Germinal center (tissue), 1 donor: ENCODE results near the gene SORCS1.

Source experiments
- DNase-seq: peaks from one replicate; pipeline ENCODE4 v3.0.0; 2012; ENCODE audit warnings: mixed read lengths, low spot score

The SORCS1 gene

GRCh38 chr10:106592396-106592795, 572.1 kb downstream of the SORCS1 start:
- no peak for DNase-seq

DNA sequence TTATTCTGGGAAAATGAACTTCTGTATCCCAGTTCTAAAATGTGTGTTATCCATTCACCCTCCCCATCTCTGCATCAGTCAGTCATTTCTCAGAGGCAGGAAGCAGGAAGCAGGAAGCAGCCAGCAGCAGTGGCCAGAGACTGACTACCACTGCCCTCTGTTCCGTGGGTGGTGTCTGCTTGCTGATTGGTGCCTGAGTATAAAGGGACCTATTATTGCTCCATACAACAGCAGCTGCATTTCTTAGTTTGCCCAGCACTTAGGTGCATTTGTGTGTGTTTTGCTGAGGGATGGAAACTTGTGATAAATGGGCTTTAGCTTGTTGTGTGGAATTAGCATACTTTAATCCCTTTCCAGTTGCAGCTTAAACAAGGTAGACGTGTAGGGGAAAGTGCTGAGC, 582.2 kb downstream of the SORCS1 start:
- no peak for DNase-seq

DNA sequence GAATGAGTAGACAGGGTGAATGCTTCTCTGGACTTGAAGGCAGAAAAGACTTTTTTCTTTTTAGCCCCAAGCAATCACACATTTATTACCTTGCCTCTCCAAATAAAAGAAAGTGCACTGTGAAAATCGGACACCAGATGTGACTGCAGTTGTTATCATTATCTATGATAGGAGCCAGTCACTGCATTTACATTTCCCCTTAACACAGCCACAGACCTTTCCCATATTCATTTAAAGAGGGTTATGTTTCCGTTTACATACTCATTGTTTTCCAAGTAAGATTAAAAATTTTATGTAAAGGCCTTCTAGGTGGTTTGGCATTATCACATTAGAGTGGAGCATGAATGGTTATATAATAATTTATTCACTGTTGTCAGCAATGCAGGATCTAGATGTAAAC, 586.8 kb downstream of the SORCS1 start:
- DNase-seq, result no peak

- no peak for DNase-seq
Observed at GRCh38 chr10:106577266-106577665, 587.2 kb downstream of the SORCS1 start.

DNA sequence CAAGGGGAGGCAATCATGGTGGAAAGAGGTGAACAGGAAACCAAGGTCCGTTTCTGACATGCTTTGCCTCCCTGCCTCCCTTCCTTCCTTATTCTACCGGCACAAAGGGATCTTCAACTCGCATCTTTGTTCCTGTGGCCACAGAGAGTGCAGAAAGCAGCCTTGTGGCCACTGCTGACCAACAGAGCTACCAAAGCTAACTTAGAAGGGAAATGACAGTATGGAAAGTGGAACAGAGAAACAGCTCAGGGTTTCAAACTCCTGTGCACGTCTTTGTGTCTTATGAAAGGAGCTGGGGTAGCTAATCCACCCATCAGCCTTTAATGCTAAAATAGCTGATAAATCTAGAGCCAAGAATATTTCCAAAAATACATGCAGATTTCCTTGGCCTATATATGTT, 588.0 kb downstream of the SORCS1 start:
- no peak for DNase-seq

DNA sequence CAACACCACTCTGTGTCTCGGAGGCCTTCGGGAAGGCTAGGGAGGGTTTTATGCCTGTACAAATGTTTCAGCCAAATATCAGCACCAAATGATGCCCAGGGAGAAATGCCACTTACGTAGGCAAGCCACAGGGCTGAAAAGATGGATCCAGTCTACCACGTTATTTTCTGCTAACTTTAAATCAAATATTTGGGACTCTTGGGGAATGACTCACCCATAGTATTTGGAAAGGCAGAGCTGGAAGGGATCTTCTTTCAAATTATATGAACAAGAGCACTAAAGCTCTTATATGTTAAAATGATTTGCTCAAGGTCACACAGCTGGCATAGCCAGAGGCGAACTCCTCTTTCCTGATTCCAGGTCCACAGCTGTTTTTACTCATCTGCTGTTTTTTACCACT, 591.4 kb downstream of the SORCS1 start:
- DNase-seq, result no peak

GRCh38 chr10:106571192-106571946, 593.1 kb downstream of the SORCS1 start:
- no peak for DNase-seq

DNA sequence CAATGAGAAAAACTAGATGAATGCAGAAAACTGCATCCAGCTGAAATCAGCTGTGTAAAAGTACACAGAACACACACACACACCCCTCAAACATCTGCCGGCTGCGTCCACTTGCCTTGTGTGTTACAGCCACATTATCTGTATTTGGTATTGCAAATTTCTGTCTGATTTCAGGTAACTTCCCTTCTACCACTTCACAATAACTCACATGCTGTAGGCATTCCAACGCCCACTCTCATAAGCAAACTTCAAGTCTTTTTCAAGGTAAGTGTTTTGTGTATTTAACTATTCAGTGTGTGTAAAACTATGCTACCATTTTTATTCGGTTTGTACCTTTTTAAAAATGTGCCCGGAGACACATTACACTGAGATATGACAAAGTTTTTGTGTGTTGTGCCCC, 594.2 kb downstream of the SORCS1 start:
- DNase-seq, result no peak

DNA sequence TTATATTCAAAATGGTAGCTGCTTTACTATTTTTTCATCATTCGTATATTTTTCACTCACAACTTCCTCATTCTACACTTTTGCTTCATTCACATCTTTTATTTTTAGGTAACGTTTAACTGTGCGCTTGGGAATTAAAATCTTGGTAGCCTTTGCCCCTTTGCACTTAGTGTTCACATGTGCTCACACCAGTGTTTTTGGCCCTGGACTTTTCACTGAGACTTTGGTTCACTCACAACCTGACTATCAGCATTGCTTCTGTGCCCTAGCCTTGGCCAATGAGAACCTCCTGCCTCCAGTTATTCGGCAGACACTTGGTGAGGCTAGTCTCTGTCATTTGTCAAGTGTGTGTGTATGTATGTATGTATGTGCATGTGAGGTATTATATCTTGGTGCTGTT, 596.9 kb downstream of the SORCS1 start:
- no peak for DNase-seq

GRCh38 chr10:106566873-106567272, 597.6 kb downstream of the SORCS1 start:
- DNase-seq, result no peak

DNA sequence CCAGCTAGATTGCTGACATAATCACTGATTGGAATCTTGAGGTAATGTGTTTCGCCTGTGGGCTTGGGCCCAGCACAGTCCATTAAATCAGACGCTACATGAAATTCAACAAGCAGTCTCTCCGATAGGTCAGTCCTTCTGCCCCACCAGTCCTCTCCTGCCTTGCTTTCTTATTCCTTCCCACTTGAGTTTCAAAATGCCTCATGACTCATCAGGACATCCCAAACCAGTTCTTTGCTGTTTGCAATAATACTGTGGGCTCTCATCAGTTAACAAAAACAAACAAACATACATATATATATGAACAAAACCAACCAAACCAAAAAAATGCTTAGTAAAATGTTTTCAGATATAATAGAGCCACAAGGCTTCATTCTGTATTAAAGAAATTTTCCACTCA, 599.0 kb downstream of the SORCS1 start:
- DNase-seq, result no peak

DNA sequence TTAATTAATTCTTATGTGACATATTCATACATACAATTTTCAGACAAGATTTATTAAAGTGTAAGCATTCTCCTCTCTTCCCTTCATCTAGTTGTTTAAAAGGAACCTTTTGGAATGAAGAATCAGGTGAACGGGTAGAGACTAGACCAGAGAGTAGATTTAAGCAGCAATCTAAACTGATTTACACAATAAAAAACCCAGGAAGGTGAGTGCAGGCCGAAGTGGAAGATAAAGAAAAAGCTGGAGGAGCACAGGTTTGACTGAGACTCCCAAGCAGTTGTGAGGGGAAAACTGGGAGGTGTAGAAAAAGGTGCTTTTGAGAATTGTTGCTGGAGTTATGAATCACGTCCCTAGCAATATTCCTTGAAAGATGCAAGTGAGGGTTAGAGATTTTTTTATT, 601.1 kb downstream of the SORCS1 start:
- DNase-seq, result no peak

GRCh38 chr10:106560925-106561640, 603.4 kb downstream of the SORCS1 start:
- DNase-seq, result no peak

DNA sequence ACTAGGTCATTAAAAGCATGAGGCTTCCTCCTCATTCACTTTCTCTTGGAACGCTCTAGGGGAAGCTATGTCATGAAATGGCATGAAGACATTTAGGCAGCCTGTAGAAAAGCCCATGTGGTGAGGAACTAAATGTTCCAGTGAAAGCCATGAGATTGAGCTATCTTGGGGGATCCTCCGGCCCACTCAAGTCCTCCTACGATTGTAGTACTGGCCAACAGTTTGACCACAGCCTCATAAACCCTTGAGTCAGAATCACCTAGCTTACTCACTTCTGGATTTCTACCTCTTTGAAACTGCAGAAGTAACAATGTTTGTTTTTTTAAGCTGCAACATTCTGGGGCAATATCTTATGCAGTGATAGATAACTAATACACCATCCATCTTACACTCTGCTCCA, 605.1 kb downstream of the SORCS1 start:
- no peak for DNase-seq

DNA sequence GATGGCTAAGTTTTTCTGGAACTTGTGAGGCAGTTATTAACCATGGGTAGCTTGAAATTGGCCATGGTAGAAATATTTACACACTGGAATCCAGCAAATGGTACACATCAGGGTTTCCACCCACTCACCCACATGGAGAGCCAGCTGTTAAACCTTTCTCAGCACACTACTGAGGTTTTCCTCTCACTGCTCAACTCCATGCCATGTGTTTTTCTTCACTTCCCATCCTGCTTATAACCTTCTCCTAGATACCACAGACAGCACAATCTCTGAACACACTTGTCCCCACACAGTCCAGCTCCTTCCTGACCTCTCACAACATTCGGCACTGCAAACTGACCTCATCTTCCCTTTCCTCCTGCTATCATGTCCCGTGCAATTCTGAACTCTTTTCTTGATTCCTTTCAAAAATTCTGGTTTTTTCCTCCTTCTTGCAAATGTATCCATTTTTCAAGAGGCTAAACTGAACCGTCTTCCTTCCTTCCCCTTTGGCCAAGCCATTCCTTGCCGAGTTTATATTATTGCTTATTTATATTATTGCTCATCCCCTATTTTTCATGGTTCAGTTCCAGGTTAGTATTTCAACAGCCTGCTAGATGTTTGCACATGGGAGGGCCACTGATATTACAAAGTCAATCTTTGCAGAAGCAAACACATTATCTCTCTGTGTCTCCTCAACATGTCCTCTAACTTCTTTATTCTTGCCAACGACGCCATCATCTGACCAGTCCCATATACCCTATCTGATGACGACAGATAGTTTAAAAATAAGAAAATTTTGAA, 606.4 kb downstream of the SORCS1 start:
- DNase-seq, result no peak

GRCh38 chr10:106557053-106557452, 607.5 kb downstream of the SORCS1 start:
- DNase-seq, result no peak

GRCh38 chr10:106555599-106555998, 608.9 kb downstream of the SORCS1 start:
- no peak for DNase-seq

GRCh38 chr10:106551501-106552062, 612.9 kb downstream of the SORCS1 start:
- no peak for DNase-seq

- DNase-seq, result no peak
Observed at GRCh38 chr10:106548832-106549231, 615.7 kb downstream of the SORCS1 start.

DNA sequence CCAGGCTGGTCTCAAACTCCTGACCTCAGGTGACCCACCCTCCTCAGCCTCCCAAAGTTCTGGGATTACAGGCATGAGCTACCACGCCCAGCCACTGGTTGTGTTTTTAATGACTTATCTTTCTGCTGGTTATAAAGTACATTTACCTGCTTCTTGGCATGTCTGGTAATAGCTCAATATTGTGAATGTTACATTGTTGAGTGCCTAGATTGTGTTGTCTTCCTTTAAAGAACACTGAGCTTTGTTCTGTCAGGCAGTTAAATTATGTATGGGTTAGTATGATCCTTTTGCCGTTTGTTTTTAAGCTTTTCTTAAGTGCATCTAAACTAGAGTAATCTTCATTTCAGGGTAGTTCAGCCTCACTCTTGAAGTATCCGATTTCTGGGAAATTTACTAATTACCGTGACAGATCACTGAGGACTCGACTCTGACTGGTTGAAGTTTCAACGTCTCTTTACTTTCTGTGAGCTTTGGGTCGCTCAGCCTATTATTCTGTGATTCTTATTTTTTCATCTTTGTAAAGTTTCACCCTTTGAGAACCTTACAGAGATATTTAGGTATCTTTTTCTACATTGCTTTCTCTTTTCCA, 617.4 kb downstream of the SORCS1 start:
- DNase-seq, result no peak

DNA sequence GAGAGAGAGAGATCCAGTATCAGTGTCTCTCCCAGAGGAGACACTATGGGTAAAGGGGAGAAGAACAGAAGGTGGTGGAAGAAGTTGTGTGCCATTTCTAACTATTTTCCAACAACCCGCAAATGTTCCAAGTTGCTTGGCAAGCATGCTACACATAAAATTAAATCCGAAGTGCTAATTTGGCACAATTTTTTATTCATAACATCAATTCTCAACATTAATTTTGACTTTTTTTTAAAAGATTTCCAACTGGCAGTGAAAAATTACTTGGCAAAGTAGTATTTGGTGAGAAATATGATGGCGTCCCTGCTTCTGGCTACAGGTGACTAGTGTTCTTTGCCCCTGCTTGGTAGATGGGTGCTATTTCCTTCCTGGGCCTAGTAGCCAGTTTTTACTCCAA, 622.0 kb downstream of the SORCS1 start:
- DNase-seq, result no peak

- DNase-seq, result no peak
Observed at GRCh38 chr10:106540645-106541044, 623.9 kb downstream of the SORCS1 start.
